HG03575 (cell line): ENCODE data around the gene CDC20.

Experiments used
- ATAC-seq: cut with Tn5 transposase; IDR thresholded peaks from one replicate; pipeline ENCODE4 v1.9.1; 2021; ENCODE audit not compliant: unreplicated experiment, insufficient number of reproducible peaks, low FRiP score; ENCODE audit errors: extremely low read depth

The CDC20 gene

DNA sequence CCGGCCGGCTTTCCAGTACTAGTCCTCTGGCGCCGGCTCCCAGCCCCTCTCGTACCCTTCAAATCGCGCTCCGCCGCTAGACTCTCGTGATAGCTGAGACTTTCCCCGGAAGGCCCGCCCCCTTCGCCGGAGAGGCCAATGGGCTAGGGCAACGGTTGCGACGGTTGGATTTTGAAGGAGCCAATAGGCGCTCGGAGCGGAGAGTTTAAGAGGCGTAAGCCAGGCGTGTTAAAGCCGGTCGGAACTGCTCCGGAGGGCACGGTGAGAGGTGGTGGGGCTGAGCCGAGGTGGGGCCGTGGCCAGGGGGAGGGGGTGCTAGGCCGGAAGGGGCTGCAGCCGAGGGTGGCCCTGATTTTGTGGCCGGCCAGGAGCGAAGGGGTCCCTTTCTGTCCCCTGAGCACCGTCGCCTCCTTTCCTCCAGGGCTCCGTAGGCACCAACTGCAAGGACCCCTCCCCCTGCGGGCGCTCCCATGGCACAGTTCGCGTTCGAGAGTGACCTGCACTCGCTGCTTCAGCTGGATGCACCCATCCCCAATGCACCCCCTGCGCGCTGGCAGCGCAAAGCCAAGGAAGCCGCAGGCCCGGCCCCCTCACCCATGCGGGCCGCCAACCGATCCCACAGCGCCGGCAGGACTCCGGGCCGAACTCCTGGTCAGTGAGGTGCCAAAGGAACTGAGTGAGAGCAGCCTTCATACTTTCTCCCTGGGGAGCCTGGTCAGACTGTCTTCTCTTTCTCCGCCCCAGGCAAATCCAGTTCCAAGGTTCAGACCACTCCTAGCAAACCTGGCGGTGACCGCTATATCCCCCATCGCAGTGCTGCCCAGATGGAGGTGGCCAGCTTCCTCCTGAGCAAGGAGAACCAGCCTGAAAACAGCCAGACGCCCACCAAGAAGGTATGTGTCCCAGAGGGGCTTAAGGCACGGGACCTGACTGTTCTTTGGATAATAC lies at the start of gene CDC20:
Gene CDC20, plus strand, starts transcription at position 236 of the 948 bp plus-strand sequence. Its CDS starts 235 bp downstream, at position 471.
- ATAC-seq: peak; percentile 71

DNA sequence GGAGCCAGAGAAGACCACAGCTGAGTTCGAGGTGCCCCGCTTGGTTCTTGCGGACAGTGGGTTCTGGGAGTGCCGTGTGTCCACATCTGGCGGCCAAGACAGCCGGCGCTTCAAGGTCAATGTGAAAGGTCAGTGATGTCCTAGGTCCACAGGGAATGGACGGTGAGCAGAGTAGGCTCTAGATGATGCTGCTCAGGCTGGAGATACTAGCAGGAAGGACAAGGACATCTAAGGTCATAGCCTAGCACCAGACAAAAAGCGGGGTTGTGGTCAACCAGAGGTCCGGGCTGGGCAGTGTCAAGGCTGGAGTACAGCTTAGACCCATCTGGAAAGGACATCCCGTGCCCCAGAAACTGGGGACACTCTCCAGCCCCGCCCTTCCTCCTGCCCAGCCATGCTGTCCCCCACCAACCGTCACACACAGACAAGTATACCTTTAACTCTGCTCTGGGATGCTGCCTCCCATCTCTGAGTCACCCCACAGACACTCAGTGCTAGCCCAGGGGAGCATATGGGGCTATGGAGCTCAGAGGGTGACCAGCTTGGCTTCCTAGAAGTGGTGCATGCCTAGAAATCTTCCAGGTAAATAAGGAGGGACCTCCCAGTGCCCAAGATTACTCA lies 49.3 kb upstream of the CDC20 start:
- ATAC-seq: no peak

DNA sequence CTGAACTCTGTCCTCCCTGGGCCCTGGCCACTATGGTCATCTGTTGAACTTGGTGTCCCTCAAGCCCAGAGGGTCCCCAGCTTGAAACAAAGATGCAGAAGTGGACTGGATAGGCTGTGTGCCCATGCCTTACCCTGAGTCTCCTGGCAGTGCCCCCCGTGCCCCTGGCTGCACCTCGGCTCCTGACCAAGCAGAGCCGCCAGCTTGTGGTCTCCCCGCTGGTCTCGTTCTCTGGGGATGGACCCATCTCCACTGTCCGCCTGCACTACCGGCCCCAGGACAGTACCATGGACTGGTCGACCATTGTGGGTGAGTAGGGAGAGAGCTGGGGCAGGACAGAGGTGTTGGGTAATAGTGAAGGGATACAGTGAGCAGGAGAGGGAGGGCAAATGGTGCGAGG lies 47.3 kb upstream of the CDC20 start:
- no peak for ATAC-seq

DNA sequence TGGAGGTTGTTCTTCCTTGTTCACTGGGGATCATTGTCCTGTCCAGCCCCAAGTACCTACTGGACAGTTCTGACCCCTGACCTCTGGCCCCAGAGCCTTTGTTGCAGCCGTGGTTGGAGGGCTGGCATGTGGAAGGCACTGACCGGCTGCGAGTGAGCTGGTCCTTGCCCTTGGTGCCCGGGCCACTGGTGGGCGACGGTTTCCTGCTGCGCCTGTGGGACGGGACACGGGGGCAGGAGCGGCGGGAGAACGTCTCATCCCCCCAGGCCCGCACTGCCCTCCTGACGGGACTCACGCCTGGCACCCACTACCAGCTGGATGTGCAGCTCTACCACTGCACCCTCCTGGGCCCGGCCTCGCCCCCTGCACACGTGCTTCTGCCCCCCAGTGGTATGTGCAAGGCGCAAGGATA lies 46.6 kb upstream of the CDC20 start:
- no peak for ATAC-seq

DNA sequence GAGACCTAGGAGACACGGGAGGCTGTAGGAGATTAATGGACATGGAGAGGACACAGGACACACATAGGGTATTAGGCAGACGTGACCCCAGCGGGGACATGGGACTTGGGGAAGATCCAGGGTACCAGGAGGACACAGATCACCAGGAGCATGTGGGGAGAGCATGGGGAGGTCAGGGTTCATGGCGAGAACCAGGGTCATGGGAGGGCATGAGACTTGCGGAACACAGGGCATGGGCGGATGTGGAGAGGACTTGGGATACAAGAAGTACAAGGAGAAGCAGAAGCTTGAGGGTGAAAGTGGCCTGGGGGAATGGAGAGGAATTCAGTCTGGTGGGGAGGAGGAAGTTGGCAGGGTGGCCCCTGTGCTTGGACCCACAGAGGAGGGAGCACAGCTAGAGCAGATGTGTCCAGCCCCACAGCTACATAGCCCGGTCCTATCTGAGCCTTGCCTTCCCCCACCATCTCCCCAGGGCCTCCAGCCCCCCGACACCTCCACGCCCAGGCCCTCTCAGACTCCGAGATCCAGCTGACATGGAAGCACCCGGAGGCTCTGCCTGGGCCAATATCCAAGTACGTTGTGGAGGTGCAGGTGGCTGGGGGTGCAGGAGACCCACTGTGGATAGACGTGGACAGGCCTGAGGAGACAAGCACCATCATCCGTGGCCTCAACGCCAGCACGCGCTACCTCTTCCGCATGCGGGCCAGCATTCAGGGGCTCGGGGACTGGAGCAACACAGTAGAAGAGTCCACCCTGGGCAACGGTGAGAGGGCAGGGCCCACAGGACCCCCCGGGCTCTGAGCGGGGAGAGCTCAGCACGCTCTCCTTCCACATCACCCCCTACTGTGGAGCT lies 45.9 kb upstream of the CDC20 start:
- no peak for ATAC-seq

DNA sequence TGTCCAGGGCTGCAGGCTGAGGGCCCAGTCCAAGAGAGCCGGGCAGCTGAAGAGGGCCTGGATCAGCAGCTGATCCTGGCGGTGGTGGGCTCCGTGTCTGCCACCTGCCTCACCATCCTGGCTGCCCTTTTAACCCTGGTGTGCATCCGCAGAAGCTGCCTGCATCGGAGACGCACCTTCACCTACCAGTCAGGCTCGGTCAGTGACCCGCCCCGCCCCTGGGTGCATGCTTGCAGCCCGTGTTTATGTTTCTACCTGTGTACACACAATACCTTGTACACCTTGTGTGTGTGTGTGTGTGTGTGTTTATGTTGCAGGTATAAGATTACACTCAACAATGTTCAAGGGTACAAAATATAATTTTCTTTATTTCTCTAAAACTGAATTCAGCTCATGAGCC lies 45.0 kb upstream of the CDC20 start:
- no peak for ATAC-seq

DNA sequence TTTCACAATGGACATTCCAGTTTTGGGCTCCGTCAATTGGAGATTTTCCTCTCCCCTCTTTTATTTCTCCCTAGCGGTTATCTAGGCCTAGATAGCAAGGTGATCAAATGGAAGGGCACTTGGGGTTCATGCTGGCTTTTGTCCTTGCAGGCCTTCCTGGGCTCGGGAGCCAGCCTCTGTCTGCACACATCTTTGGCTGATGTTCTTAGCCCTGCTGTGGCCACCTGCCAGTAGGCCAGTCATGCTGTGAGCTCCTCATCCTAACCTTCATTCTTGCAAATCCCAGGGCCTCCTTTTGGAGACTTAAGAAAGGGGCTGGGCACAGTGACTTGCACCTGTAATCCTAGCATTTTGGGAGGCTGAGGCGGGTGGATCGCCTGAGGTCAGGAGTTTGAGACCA lies 44.5 kb upstream of the CDC20 start:
- ATAC-seq: no peak

DNA sequence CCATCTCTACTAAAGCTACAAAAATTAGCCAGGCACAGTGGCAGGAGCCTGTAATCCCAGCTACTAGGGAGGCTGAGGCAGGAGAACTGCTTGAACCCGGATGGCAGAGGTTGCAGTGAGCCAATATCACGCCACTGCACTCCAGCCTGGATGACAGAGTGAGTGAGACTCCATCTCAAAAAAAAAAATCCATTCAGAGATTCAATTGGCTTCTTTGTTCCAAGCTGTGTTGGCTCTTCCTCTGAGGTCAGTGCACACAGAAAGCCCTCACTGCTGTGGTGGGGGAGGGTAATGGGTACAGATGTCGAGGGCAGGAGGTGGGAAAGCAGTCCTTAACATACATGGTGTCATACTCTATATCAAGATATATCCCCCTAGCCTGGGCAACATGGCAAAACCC lies 43.3 kb upstream of the CDC20 start:
- no peak for ATAC-seq

DNA sequence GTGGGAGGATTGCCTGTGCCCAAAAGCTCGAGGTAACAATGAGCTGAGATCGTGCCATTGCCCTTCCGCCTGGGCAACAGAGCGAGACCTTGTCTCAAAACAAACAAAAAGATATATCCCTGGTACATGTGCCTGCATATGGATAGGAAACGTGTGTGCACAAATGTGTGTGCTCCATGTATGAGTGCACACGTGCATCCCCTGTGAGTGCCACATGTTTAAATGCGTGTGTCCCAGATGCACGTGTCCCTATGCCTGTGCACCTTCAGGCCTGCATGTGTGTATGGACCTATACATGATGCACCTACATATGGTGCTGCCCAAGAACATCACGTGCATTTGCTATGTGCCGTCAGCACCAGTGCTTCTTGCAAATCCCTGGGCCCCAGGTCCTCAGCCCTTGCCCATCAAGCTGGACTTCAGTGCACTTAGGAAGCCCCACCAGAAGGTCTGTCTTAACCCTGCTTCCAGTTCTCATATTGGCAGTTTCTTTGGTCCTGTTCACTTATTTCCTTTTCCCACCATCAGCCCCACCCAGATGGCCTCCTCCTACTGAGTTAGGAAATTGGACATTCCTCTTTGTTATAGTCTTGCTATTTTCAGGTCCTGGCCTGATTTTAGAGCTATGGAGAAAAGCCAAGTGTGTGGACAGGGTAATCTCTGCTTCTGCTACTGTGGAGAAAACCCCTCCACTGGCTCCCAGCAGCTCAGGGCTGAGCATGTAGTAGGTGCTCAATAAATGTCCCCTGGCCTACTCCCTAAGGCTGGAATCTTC lies 42.6 kb upstream of the CDC20 start:
- no peak for ATAC-seq

DNA sequence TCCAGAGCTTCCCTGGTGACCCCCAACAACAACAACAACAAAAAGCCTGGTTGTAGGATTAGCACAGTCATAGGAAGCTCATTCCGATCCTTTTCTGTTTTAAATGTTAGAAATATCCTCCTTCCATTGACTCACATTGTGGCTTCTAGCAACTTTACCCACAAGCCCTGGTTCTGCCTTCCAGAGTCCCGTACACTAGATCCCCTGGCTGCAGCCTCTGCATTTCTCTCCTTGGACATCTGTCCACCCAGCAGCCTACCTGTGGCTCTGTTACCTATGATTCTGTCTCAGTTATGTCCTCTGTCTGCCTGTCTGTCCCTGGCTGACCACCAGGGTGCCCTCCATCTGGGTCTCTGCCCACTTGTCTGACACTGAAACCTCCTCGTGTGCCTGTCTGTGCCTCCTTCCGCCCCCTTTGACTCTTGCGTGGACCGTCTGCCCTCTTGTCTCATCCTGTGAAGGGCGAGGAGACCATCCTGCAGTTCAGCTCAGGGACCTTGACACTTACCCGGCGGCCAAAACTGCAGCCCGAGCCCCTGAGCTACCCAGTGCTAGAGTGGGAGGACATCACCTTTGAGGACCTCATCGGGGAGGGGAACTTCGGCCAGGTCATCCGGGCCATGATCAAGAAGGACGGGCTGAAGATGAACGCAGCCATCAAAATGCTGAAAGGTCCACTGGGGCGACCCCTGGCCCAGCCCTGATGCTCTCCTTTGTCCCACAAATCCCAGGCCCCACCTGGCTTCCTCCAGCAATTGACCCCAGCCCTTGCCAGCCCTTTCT lies 41.9 kb upstream of the CDC20 start:
- ATAC-seq: no peak

DNA sequence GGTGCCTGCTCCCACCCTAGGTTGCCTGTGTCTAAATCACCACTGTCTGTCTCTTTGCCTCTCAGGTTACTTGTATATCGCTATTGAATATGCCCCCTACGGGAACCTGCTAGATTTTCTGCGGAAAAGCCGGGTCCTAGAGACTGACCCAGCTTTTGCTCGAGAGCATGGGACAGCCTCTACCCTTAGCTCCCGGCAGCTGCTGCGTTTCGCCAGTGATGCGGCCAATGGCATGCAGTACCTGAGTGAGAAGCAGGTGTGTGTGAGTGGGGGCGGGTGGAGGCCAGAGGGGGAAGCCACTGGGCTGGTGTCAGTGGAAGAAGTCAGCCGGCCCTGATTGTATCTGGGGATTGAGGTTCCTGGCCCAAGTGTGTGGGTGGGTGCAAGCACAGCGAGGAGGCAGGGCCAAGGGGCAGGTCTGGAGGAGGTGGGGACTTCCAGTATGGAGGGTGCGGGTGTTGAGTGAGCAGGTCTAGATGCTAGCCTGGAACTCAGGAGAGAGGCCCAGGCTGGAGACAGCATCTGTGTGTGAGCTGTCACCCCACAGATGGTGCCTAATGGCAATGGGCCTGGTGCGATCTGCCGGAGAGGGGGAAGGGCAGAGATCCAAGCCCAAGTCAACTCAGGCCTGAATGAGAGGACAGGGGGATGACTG lies 40.8 kb upstream of the CDC20 start:
- ATAC-seq: no peak

DNA sequence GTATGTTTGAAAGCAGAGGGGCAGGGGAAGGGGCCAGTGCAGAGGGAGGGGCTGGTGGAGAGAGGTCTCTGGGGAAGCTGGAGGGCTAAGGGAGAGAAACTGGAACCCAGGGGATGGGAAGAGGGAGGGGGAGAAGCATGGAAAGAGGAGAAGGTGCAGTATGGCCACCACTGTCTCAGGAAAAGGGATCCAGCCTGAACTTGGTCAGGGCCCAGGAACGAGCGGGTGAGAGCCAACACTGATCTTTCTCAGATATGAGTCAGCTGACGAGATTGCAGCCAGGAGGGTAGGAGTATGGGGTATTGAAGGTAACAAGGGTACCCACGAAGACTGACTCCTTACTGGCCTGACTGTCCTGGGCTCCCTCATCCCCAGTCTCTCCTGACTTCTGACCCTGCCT lies 40.0 kb upstream of the CDC20 start:
- ATAC-seq: no peak

DNA sequence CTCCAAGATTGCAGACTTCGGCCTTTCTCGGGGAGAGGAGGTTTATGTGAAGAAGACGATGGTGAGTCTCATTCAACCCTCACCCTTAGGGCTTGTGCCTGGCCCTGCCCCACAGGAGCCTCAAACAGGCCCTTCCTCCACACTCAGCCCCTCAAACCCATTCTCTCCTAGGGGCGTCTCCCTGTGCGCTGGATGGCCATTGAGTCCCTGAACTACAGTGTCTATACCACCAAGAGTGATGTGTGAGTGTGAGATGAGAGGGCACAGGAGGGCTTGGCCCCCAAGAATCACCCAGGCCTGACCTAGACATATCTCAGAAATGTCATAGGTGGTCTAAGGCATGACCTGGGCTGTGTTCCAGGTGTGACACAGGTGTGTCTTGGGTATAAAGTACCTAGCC lies 39.5 kb upstream of the CDC20 start:
- no peak for ATAC-seq

DNA sequence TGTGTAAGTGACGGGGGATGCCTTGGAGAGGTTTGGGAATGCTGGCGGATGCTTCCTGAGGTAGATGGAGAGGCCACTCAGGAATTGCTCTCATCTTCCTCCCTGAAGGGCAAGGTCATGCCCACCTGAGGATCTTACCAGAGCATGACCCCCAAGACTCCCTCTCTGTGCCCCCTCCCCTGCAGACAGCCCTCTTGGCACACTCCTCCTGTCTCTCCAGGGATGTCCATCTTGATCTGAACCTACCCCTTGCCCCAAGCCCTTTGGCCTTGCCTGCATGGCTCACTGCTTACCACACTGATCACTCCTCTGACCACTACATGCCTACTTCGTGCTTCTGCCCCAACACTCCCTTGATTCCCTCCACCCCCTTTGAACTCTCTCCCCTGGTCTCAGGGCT lies 39.0 kb upstream of the CDC20 start:
- ATAC-seq: no peak

DNA sequence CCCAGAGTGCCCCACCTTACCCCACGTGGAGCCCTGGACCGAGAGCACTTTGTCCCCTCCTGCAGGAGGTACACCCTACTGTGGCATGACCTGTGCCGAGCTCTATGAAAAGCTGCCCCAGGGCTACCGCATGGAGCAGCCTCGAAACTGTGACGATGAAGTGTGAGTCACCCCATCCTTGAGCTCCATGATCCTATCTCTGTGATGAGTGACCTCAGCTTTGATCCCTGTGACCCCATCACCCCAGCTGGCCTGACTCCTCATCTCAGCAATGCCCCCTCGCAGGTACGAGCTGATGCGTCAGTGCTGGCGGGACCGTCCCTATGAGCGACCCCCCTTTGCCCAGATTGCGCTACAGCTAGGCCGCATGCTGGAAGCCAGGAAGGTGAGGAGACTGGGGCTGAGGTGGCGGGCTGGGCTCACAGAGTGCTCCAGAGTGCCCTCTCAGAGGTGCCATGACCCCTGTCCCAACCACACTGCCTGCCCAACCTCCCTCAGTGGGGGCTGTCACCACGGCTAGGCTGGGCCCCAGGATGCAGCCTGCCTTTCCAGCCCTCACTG lies 37.4 kb upstream of the CDC20 start:
- no peak for ATAC-seq

DNA sequence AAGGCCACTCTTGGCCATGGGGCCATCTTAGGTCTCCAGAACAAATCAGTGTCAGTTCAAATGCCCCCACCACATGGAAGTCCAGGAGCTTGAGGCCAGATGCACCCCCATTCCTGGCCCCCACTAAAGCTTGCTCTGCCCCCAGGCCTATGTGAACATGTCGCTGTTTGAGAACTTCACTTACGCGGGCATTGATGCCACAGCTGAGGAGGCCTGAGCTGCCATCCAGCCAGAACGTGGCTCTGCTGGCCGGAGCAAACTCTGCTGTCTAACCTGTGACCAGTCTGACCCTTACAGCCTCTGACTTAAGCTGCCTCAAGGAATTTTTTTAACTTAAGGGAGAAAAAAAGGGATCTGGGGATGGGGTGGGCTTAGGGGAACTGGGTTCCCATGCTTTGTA lies 36.3 kb upstream of the CDC20 start:
- ATAC-seq: no peak

DNA sequence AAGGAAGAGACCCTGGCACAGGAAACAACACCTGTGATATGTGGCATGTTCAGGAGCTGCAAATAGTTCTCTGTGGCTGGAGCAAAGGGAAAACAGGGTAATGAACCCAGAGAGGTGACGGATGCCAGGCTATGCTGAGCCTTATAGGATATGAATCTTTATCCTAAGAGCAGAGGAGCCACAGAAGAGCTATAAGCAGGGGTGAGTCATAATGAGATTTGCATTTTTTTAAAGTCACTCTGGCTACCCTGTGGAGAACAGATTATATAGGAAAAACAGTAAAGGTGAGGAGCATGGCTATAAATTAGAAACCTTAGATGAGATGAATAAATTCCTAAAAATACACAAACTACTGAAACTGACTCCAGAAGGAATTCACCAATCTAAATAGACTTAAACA lies 34.0 kb upstream of the CDC20 start:
- ATAC-seq: no peak
